ENCODE results near the gene DPM3.

DNA sequence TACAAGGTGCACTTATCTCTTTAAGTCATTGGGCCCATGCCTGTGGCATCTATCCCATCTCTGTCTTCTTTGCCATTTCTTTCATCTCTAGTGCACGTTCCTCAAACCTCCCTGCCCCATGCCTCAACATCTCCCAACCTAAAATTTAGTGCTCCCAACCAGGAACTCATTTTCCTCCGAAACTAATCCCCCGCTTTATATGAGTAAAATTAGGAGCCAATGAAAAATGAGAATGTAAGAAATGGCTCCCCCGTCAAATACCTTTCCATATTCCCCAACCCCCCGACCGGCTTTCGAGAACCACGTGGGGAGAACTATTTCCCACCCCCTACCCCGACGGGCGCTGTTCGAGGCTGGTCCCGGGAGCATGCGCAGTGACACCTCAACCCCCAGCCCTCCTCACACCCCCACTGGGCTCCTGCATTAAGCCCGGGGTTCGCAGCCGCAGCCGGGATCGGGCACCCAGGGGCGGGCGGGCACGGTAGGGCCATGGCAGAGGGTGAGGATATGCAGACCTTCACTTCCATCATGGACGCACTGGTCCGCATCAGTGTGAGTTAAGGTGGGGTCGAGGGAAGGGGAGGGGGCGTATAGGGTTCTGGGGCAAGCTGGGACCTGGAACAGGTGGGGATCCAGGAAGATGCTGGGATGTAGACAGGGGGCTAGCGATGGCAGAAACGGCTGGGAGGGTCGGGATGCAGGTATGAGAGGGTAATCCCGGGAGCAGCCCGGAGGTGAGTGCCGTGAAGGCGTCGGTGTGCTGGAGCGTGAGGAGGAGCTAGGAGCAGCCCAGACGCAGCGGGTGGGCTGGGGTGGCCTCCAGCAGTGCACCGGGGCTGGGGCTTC is 33.4 kb upstream of the DPM3 start, which contains the start of gene TRIM46:
- TF ChIP-seq, protein P1, sequence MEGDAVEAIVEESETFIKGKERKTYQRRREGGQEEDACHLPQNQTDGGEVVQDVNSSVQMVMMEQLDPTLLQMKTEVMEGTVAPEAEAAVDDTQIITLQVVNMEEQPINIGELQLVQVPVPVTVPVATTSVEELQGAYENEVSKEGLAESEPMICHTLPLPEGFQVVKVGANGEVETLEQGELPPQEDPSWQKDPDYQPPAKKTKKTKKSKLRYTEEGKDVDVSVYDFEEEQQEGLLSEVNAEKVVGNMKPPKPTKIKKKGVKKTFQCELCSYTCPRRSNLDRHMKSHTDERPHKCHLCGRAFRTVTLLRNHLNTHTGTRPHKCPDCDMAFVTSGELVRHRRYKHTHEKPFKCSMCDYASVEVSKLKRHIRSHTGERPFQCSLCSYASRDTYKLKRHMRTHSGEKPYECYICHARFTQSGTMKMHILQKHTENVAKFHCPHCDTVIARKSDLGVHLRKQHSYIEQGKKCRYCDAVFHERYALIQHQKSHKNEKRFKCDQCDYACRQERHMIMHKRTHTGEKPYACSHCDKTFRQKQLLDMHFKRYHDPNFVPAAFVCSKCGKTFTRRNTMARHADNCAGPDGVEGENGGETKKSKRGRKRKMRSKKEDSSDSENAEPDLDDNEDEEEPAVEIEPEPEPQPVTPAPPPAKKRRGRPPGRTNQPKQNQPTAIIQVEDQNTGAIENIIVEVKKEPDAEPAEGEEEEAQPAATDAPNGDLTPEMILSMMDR (IDR thresholded peaks at IDR 0.05): peak; percentile 53
- TF ChIP-seq EZH2 (IDR thresholded peaks at IDR 0.05; ENCODE audit: borderline replicate concordance, insufficient read depth, low read depth, low read length, poor library complexity, severe bottlenecking): no peak

Data from B cell (primary cell).